SU-DHL-6 (cell line): ENCODE data around the gene KANK2.

ENCODE experiments used
- H2AFZ ChIP-seq: fragments of 200-600 bp; sonication (generic); 2 replicates; pipeline ENCODE4 v1.6.1; 2014; ENCODE audit warnings: low read depth, mild to moderate bottlenecking, moderate library complexity, mixed read lengths, antibody characterized with exemption, low read length; ENCODE audit not compliant: severe bottlenecking
- H3F3A ChIP-seq: fragments of 200-600 bp; shearing (Covaris generic); 2 replicates; pipeline ENCODE4 v1.6.0; 2016; ENCODE audit warnings: antibody characterized with exemption, mild to moderate bottlenecking; ENCODE audit not compliant: insufficient read depth
- H3K27ac ChIP-seq: fragments of 200-600 bp; sonication (generic); 2 replicates; pipeline ENCODE4 v1.5.1; 2016; ENCODE audit warnings: low read depth, mild to moderate bottlenecking, low read length, moderate library complexity, mixed read lengths
- H3K27me3 ChIP-seq: fragments of 200-600 bp; sonication (generic), shearing (Covaris generic); 2 replicates; pipeline ENCODE4 v1.6.0; 2014; ENCODE audit warnings: mild to moderate bottlenecking, low read length
- H3K36me3 ChIP-seq: fragments of 200-600 bp; sonication (generic); 2 replicates; pipeline ENCODE4 v1.6.1; 2014; ENCODE audit warnings: mild to moderate bottlenecking, low read length, mixed read lengths
- H3K4me2 ChIP-seq: fragments of 300-600, 200-600 bp; shearing (Covaris generic), sonication (generic); 2 replicates; pipeline ENCODE4 v1.6.0; 2014; ENCODE audit warnings: low read length, low read depth, mild to moderate bottlenecking; ENCODE audit not compliant: poor library complexity, severe bottlenecking
- H3K4me3 ChIP-seq: fragments of 200-600 bp; sonication (generic); 2 replicates; pipeline ENCODE4 v1.5.1; 2014; ENCODE audit warnings: antibody characterized with exemption, low read length, mild to moderate bottlenecking, mixed read lengths; ENCODE audit not compliant: insufficient read depth, poor library complexity, severe bottlenecking
- H3K79me2 ChIP-seq: fragments of 200-600 bp; sonication (generic); 2 replicates; pipeline ENCODE4 v1.6.1; 2014; ENCODE audit warnings: mild to moderate bottlenecking, low read length, moderate library complexity; ENCODE audit not compliant: insufficient read depth
- H3K9ac ChIP-seq: fragments of 200-600 bp; sonication (generic); 2 replicates; pipeline ENCODE4 v1.7.0; 2014; ENCODE audit warnings: mild to moderate bottlenecking, low read length
- H3K9me2 ChIP-seq: fragments of 200-600 bp; sonication (generic); replicated peaks from 2 replicates; pipeline ENCODE4 v1.6.1; 2014; ENCODE audit warnings: low read length; ENCODE audit not compliant: insufficient read depth
- H3K9me3 ChIP-seq: fragments of 200-600 bp; sonication (generic); 2 replicates; pipeline ENCODE4 v1.6.1; 2014; ENCODE audit warnings: low read length, mixed read lengths; ENCODE audit not compliant: insufficient read depth
- H4K20me1 ChIP-seq: fragments of 200-600 bp; sonication (generic); 2 replicates; pipeline ENCODE4 v1.6.1; 2014; ENCODE audit warnings: low read depth, mild to moderate bottlenecking, antibody characterized with exemption, low read length, moderate library complexity, mixed read lengths
- CTCF ChIP-seq: fragments of 200-600 bp; sonication (generic); IDR thresholded peaks from one replicate; pipeline ENCODE4 v1.5.1; 2017; ENCODE audit warnings: antibody characterized with exemption, mild to moderate bottlenecking, low read length, moderate library complexity; ENCODE audit not compliant: insufficient read depth, poor library complexity, severe bottlenecking
- EZH2phosphoT487 ChIP-seq: fragments of 200-600 bp; sonication (generic), shearing (Covaris generic); conservative IDR thresholded peaks from 2 replicates; pipeline ENCODE4 v1.6.1; 2018; ENCODE audit warnings: mild to moderate bottlenecking, antibody characterized with exemption, low read length, moderate library complexity, mixed read lengths

Gene KANK2

GRCh38 chr19:11169896-11170678 lies 27.3 kb downstream of the KANK2 start:
- Histone ChIP-seq H3F3A (no peaks in the 10 kb centered on the region), H3K27me3 (no peaks in the 10 kb centered on the region), H4K20me1 (no peaks in the 10 kb centered on the region), H3K27ac (no peak overlapping the region), H2AFZ (no peak overlapping the region), H3K4me2 (no peak overlapping the region), H3K9ac (no peak overlapping the region), H3K79me2 (no peaks in the 10 kb centered on the region), H3K36me3 (no peaks in the 10 kb centered on the region), H3K4me3 (no peak overlapping the region), H3K9me3 (no peaks in the 10 kb centered on the region), H3K9me2 (no peaks in the 10 kb centered on the region)
- TF ChIP-seq EZH2phosphoT487 (no peak), CTCF (no peak)

GRCh38 chr19:11168568-11168967 lies 28.8 kb downstream of the KANK2 start:
- no peak overlapping the region for H3K4me2 ChIP-seq
- no peaks in the 10 kb centered on the region for H3K27me3 ChIP-seq
- no peak for TF ChIP-seq EZH2phosphoT487
- TF ChIP-seq CTCF, result no peak
- no peaks in the 10 kb centered on the region for H3F3A ChIP-seq
- H2AFZ ChIP-seq, result no peak overlapping the region
- no peaks in the 10 kb centered on the region for H4K20me1 ChIP-seq
- H3K36me3 ChIP-seq, result no peaks in the 10 kb centered on the region
- H3K4me3 ChIP-seq, result no peak overlapping the region
- H3K27ac ChIP-seq, result no peak overlapping the region
- H3K79me2 ChIP-seq, result no peaks in the 10 kb centered on the region
- H3K9ac ChIP-seq, result no peak overlapping the region
- no peaks in the 10 kb centered on the region for H3K9me3 ChIP-seq
- no peaks in the 10 kb centered on the region for H3K9me2 ChIP-seq

- Histone ChIP-seq H3K36me3 (no peaks in the 10 kb centered on the region), H2AFZ (no peak overlapping the region)
- TF ChIP-seq CTCF (no peak), EZH2phosphoT487 (no peak)
Measured at GRCh38 chr19:11166281-11167142, 30.8 kb downstream of the KANK2 start.

More at GRCh38 chr19:11166281-11167142, 30.8 kb downstream of the KANK2 start:
- Histone ChIP-seq H3K9ac (no peak overlapping the region), H4K20me1 (no peaks in the 10 kb centered on the region), H3K9me3 (no peaks in the 10 kb centered on the region), H3K27me3 (no peaks in the 10 kb centered on the region), H3F3A (no peaks in the 10 kb centered on the region), H3K9me2 (no peaks in the 10 kb centered on the region), H3K79me2 (no peaks in the 10 kb centered on the region), H3K27ac (no peak overlapping the region), H3K4me2 (no peak overlapping the region), H3K4me3 (no peak overlapping the region)
